Measurements from ENCODE around the gene PPARD. TPM values are rescaled to one million over a fixed set of nuclear protein-coding genes. Genes with fewer than 3 reads are reported as not detected.
A peak's percentile ranks its signal among the peaks of the same experiment; 100 is the strongest.

PPARD gene
- total RNA-seq, 1 donor from 2014 or later, result 21.9 TPM

- Mint-ChIP-seq H3K27me3 (peaks cover 7% of the 10 kb centered on the region), H3K27ac (no peak overlapping the region), H3K4me1 (ENCODE audit: unreplicated experiment) (no peaks in the 10 kb centered on the region), H3K9me3 (no peaks in the 10 kb centered on the region), H3K36me3 (no peaks in the 10 kb centered on the region), H3K4me3 (no peak overlapping the region)
- DNase-seq (ENCODE audit: extremely low spot score, unreplicated experiment), result no peak
- TF ChIP-seq CTCF (conservative IDR thresholded peaks at IDR 0.05), result no peak
Observed at GRCh38 chr6:35310265-35310831, 32.0 kb upstream of the PPARD start.

GRCh38 chr6:35311390-35312075, 30.8 kb upstream of the PPARD start:
- no peak for DNase-seq (ENCODE audit: extremely low spot score, unreplicated experiment)
- Mint-ChIP-seq H3K4me3 (no peak overlapping the region), H3K4me1 (ENCODE audit: unreplicated experiment) (no peaks in the 10 kb centered on the region), H3K9me3 (no peaks in the 10 kb centered on the region), H3K27ac (no peak overlapping the region), H3K36me3 (peaks cover 1% of the 10 kb centered on the region), H3K27me3 (peaks cover 11% of the 10 kb centered on the region)
- no peak for TF ChIP-seq CTCF (conservative IDR thresholded peaks at IDR 0.05)

GRCh38 chr6:35312076-35312800, 30.1 kb upstream of the PPARD start:
- Mint-ChIP-seq H3K27ac (no peak overlapping the region), H3K4me3 (no peak overlapping the region), H3K36me3 (peaks cover 5% of the 10 kb centered on the region), H3K4me1 (ENCODE audit: unreplicated experiment) (peaks cover under 1% of the 10 kb centered on the region), H3K9me3 (no peaks in the 10 kb centered on the region), H3K27me3 (peaks cover 19% of the 10 kb centered on the region)
- no peak for TF ChIP-seq CTCF (conservative IDR thresholded peaks at IDR 0.05)
- peak; percentile 54 for DNase-seq (ENCODE audit: extremely low spot score, unreplicated experiment)

- DNase-seq (ENCODE audit: extremely low spot score, unreplicated experiment), result no peak
- Mint-ChIP-seq H3K4me3 (no peak overlapping the region), H3K36me3 (peaks cover 5% of the 10 kb centered on the region), H3K9me3 (no peaks in the 10 kb centered on the region), H3K4me1 (ENCODE audit: unreplicated experiment) (peaks cover 4% of the 10 kb centered on the region), H3K27me3 (peaks cover 21% of the 10 kb centered on the region), H3K27ac (no peak overlapping the region)
- no peak for TF ChIP-seq CTCF (conservative IDR thresholded peaks at IDR 0.05)
Observed at GRCh38 chr6:35312807-35313206, 29.6 kb upstream of the PPARD start.

GRCh38 chr6:35317483-35318195, 24.7 kb upstream of the PPARD start:
- peaks cover 5% of the 10 kb centered on the region for H3K36me3 Mint-ChIP-seq
- H3K27ac Mint-ChIP-seq, result peak overlapping the region; percentile 88

More at GRCh38 chr6:35317483-35318195, 24.7 kb upstream of the PPARD start:
- Mint-ChIP-seq H3K9me3 (no peaks in the 10 kb centered on the region), H3K4me1 (ENCODE audit: unreplicated experiment) (peaks cover 10% of the 10 kb centered on the region), H3K27me3 (peaks cover 21% of the 10 kb centered on the region), H3K4me3 (peak overlapping the region; percentile 96)
- no peak for TF ChIP-seq CTCF (conservative IDR thresholded peaks at IDR 0.05)
- DNase-seq (ENCODE audit: extremely low spot score, unreplicated experiment), result peak; percentile 65
